ENCODE results near the gene PCCA. TPM values are rescaled to one million over a fixed set of nuclear protein-coding genes. Genes with fewer than 3 reads are reported as not detected.

The PCCA gene
- total RNA-seq, 4 donors from 2014 or later: 33.8 to 40.3 (median 39.0) TPM

GRCh38 chr13:100460791-100461190 lies 371.9 kb downstream of the PCCA start:
- intact Hi-C loops (cut with DNase I): no loop called here
- Histone ChIP-seq H3K4me3 (no peak overlapping the region), H3K27ac (replicated peaks in 1 of 4) (no peak overlapping the region), H3K9me3 (peaks cover 0 to 4% (median 0%) of the 10 kb centered on the region in 4 donors), H3K36me3 (peaks cover 0 to 11% (median 0%) of the 10 kb centered on the region in 4 donors), H3K27me3 (no peaks in the 10 kb centered on the region), H3K4me1 (no peaks in the 10 kb centered on the region)
- WGBS: 98% methylated on average over 2 of the region's 2 CpGs
- TF ChIP-seq EP300 (IDR thresholded peaks at IDR 0.05) (no peak), POLR2A (IDR thresholded peaks at IDR 0.05; ENCODE audit: low read depth) (no peak), POLR2AphosphoS5 (IDR thresholded peaks at IDR 0.05) (no peak)
- TF ChIP-seq, protein P1, sequence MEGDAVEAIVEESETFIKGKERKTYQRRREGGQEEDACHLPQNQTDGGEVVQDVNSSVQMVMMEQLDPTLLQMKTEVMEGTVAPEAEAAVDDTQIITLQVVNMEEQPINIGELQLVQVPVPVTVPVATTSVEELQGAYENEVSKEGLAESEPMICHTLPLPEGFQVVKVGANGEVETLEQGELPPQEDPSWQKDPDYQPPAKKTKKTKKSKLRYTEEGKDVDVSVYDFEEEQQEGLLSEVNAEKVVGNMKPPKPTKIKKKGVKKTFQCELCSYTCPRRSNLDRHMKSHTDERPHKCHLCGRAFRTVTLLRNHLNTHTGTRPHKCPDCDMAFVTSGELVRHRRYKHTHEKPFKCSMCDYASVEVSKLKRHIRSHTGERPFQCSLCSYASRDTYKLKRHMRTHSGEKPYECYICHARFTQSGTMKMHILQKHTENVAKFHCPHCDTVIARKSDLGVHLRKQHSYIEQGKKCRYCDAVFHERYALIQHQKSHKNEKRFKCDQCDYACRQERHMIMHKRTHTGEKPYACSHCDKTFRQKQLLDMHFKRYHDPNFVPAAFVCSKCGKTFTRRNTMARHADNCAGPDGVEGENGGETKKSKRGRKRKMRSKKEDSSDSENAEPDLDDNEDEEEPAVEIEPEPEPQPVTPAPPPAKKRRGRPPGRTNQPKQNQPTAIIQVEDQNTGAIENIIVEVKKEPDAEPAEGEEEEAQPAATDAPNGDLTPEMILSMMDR (IDR thresholded peaks at IDR 0.05): no peak
- no peak for DNase-seq (ENCODE audit: extremely low spot score)

DNA sequence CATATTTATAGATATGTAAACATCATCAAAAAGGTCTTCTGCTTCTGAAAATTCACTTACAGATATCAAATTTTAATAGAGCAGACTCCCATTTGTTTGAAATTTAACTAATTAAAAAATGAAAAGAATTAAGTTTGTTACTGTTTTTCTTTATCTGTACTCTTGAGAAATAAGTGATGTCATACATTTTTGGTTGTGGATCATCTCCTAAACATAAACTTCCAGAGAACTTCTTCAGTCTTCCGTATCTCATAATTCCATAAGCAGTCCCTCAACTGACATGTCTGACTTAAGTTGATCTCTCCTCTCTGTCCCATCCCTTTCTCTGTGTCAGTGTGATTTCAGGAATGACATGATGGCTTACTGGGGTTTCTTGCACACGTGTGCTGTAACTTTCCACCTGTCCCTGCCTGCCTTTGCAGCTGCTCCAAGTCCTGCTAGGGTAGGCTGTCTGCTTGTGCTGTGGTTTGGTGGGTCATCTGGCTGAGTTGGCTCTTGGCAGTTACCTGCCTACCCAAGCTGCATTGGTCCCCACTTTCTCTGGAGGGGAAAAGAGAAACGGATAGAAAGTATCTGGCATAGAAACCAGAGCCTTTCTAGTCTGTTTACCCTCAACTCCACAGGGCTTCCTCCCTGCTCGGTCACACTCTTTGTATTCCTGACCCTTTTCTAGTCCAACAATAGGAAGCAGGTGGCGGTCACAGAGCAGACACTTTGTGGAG lies 372.6 kb downstream of the PCCA start:
- 70% methylated on average over 5 of the region's 5 CpGs for WGBS
- H3K27ac ChIP-seq (replicated peaks in 1 of 4): no peak overlapping the region
- intact Hi-C loops (cut with DNase I): no loop called here
- no peaks in the 10 kb centered on the region for H3K4me1 ChIP-seq
- H3K4me3 ChIP-seq: no peak overlapping the region
- DNase-seq (ENCODE audit: extremely low spot score): no peak
- TF ChIP-seq POLR2A (IDR thresholded peaks at IDR 0.05; ENCODE audit: low read depth): no peak
- TF ChIP-seq, protein P1 (IDR thresholded peaks at IDR 0.05): no peak
- no peak for TF ChIP-seq POLR2AphosphoS5 (IDR thresholded peaks at IDR 0.05)
- no peak for TF ChIP-seq EP300 (IDR thresholded peaks at IDR 0.05)
- H3K9me3 ChIP-seq: peaks cover 0 to 4% (median 0%) of the 10 kb centered on the region in 4 donors
- no peaks in the 10 kb centered on the region for H3K27me3 ChIP-seq
- peaks cover 0 to 11% (median 0%) of the 10 kb centered on the region in 4 donors for H3K36me3 ChIP-seq

GRCh38 chr13:100464006-100464405 lies 375.1 kb downstream of the PCCA start:
- intact Hi-C loops (cut with DNase I): no loop called here
- Histone ChIP-seq H3K9me3 (peaks cover 0 to 4% (median 0%) of the 10 kb centered on the region in 4 donors), H3K27ac (replicated peaks in 1 of 4) (no peak overlapping the region), H3K36me3 (no peaks in the 10 kb centered on the region), H3K27me3 (no peaks in the 10 kb centered on the region), H3K4me1 (no peaks in the 10 kb centered on the region), H3K4me3 (no peak overlapping the region)
- no peak for DNase-seq (ENCODE audit: extremely low spot score)
- TF ChIP-seq POLR2A (IDR thresholded peaks at IDR 0.05; ENCODE audit: low read depth) (no peak), POLR2AphosphoS5 (IDR thresholded peaks at IDR 0.05) (no peak), EP300 (IDR thresholded peaks at IDR 0.05) (no peak)
- TF ChIP-seq, protein P1 (IDR thresholded peaks at IDR 0.05): no peak
- WGBS: 60% methylated on average over 4 of the region's 4 CpGs

- Histone ChIP-seq H3K9me3 (no peaks in the 10 kb centered on the region), H3K27ac (replicated peaks in 1 of 4) (no peak overlapping the region), H3K36me3 (no peaks in the 10 kb centered on the region), H3K27me3 (no peaks in the 10 kb centered on the region), H3K4me3 (no peak overlapping the region), H3K4me1 (no peaks in the 10 kb centered on the region)
- intact Hi-C loops (cut with DNase I): no loop called here
- WGBS: 87% methylated on average over 5 of the region's 5 CpGs
- no peak for TF ChIP-seq POLR2A (IDR thresholded peaks at IDR 0.05; ENCODE audit: low read depth)
- no peak for TF ChIP-seq POLR2AphosphoS5 (IDR thresholded peaks at IDR 0.05)
- no peak for TF ChIP-seq EP300 (IDR thresholded peaks at IDR 0.05)
- TF ChIP-seq, protein P1 (IDR thresholded peaks at IDR 0.05): no peak
- DNase-seq (ENCODE audit: extremely low spot score): no peak
Observed at GRCh38 chr13:100465558-100465957, 376.7 kb downstream of the PCCA start.

Data from esophagus muscularis mucosa (tissue), 4 donors.